Measurements from ENCODE around the gene ACAD8. TPM values are rescaled to one million over a fixed set of nuclear protein-coding genes. Genes with fewer than 3 reads are reported as not detected.
A peak's percentile ranks its signal among the peaks of the same experiment; 100 is the strongest.

The ACAD8 gene
- total and polyA plus RNA-seq, 2 of the 8 experiments (the other 6 are each of a cell fraction or from before 2014, with no cell fraction given), result 45.8 to 52.7 TPM

- Histone ChIP-seq H2BK20ac (ENCODE audit: low read length) (no peak overlapping the region), H3K14ac (ENCODE audit: insufficient read length) (no peak overlapping the region), H2BK15ac (ENCODE audit: low read length) (no peak overlapping the region), H2BK5ac (ENCODE audit: low read depth, low read length) (no peak overlapping the region), H3K23me2 (ENCODE audit: low read depth, low read length) (0 out of 2 replicates have a peak, but pooled peaks cover 3% of the 10 kb centered on the region), H3K4me3 (ENCODE audit: extremely low read depth in 1 of 4, insufficient read depth in 2 of 4, low read depth in 3 of 4, low read length in 4 of 4) (no peak overlapping the region), H4K8ac (ENCODE audit: extremely low read depth, insufficient read depth, low read length) (no peak overlapping the region), H2AK5ac (ENCODE audit: low read depth, low read length) (no peak overlapping the region), H2AFZ (ENCODE audit: low read length) (no peak overlapping the region), H3K79me1 (ENCODE audit: low read depth, low read length) (peaks cover 11% of the 10 kb centered on the region; the same call in 1 of the 2 replicates), H3K36me3 (ENCODE audit: control insufficient read depth in 2 of 4, insufficient read depth in 4 of 4, low read length in 3 of 4) (peaks cover 11 to 55% (median 34%) of the 10 kb centered on the region in 4 experiments; a peak in 7 of 8 replicates), H3K79me2 (ENCODE audit: control insufficient read depth in 1 of 2, insufficient read depth in 2 of 2, low read length in 2 of 2) (peaks cover 0 to 15% of the 10 kb centered on the region in 2 experiments; a peak in 2 of 4 replicates), H3K18ac (ENCODE audit: extremely low read depth, low read length) (no peak overlapping the region), H4K20me1 (replicated peaks in 1 of 2; ENCODE audit: control insufficient read depth in 1 of 2, insufficient read depth in 2 of 2, low read length in 2 of 2) (peaks cover 2 to 4% of the 10 kb centered on the region in 2 experiments), H2BK120ac (replicated peaks; ENCODE audit: low read depth, low read length) (no peak overlapping the region), H3K23ac (ENCODE audit: insufficient read length) (no peak overlapping the region), H2BK12ac (ENCODE audit: low read depth, low read length) (no peak overlapping the region), H4K91ac (replicated peaks; ENCODE audit: insufficient read length, low read length) (no peak overlapping the region), H3K27ac (ENCODE audit: low read depth, low read length) (no peak overlapping the region), H3K4ac (replicated peaks; ENCODE audit: insufficient read length, low read depth, low read length) (no peak overlapping the region), H3K9me3 (ENCODE audit: insufficient read depth in 2 of 2, low read depth in 1 of 2, low read length in 1 of 2) (no peaks in the 10 kb centered on the region), H3K4me2 (ENCODE audit: insufficient read depth in 1 of 2, low read depth in 2 of 2, low read length in 2 of 2) (no peak overlapping the region), H4K5ac (ENCODE audit: insufficient read length, low read depth, low read length) (no peak overlapping the region), H3K4me1 (replicated peaks in 1 of 4; ENCODE audit: control insufficient read depth in 3 of 4, insufficient read depth in 4 of 4, low read length in 3 of 4) (peaks cover 0 to 2% (median under 1%) of the 10 kb centered on the region in 4 experiments; a peak in 5 of 7 replicates), H3K56ac (replicated peaks; ENCODE audit: insufficient read length, low read depth, low read length) (no peak overlapping the region), H3K9ac (replicated peaks in 1 of 4; ENCODE audit: extremely low read depth in 1 of 4, low read depth in 3 of 4, low read length in 3 of 4) (no peak overlapping the region), H3K27me3 (replicated peaks in 1 of 4; ENCODE audit: control insufficient read depth in 3 of 4, extremely low read depth in 1 of 4, insufficient read depth in 3 of 4, low read length in 3 of 4) (no peaks in the 10 kb centered on the region)
- POLR2A ChIA-PET (ENCODE audit: partially characterized antibody), result interaction anchor here (1.1 to 9.2 kb wide), 7 partner anchors 8 to 102 kb away, joined by 3 to 76 read pairs (median 3); partner anchors contain the start of genes ACAD8, GLB1L3 and THYN1
- FAIRE-seq (peak; percentile 90), DNase-seq (ENCODE audit: low read depth in 1 of 2, low spot score in 2 of 2) (peak in 1 of 2 experiments; percentile 72)
- CTCF ChIA-PET (ENCODE audit: partially characterized antibody), result interaction anchor here (0.7 to 7.1 kb wide), 32 partner anchors 8 to 380 kb away, joined by 3 to 114 read pairs (median 4); partner anchors contain the start of genes ACAD8, GLB1L2, GLB1L3 and THYN1
- 86% methylated on average over 14 of the region's 14 CpGs; no CpG with 5 or more reads in 1 of the 2 experiments for WGBS, 2 experiments (ENCODE audit: extremely low coverage in 1 of 2, insufficient coverage in 1 of 2, insufficient read length in 1 of 2, insufficient replicate concordance in 2 of 2, low coverage in 1 of 2, low lambda C conversion rate in 2 of 2, missing lambda C conversion rate in 1 of 2)
- TF ChIP-seq RXRA (IDR thresholded peaks at IDR 0.05; ENCODE audit: insufficient read depth, low read depth, low read length) (no peak), CTCF (IDR thresholded peaks at IDR 0.05; ENCODE audit: control extremely low read depth in 1 of 3, insufficient read depth in 1 of 3, low read depth in 1 of 3, low read length in 3 of 3) (peak; percentile 70 to 86 (median 76)), KDM1A (IDR thresholded peaks at IDR 0.05; ENCODE audit: borderline replicate concordance, low read length) (no peak), NRF1 (IDR thresholded peaks at IDR 0.05; ENCODE audit: low read depth, low read length) (no peak), RAD21 (IDR thresholded peaks at IDR 0.05 in 1 of 2, conservative IDR thresholded peaks at IDR 0.05 in 1 of 2; ENCODE audit: low read depth in 2 of 2, low read length in 2 of 2) (peak; percentile 70 to 80), TEAD4 (IDR thresholded peaks at IDR 0.05; ENCODE audit: low read depth, low read length) (no peak), POLR2AphosphoS5 (IDR thresholded peaks at IDR 0.05; ENCODE audit: low read depth, low read length) (0 out of 2 replicates have a peak, but pooled peaks have one; percentile 34), EGR1 (IDR thresholded peaks at IDR 0.05; ENCODE audit: borderline replicate concordance, low read depth, low read length) (no peak)
Observed at GRCh38 chr11:134261626-134262488, 8.5 kb downstream of the ACAD8 start.

All from H1 (cell line).